Osteocyte (in vitro differentiated cells): ENCODE data around the gene LRRK1. TPM values are rescaled to one million over a fixed set of nuclear protein-coding genes. Genes with fewer than 3 reads are reported as not detected.

Source experiments
- DNase-seq: peaks from one replicate; pipeline ENCODE4 v3.0.0; 2021; ENCODE audit warnings: mixed read lengths; ENCODE audit not compliant: unreplicated experiment; ENCODE audit errors: extremely low spot score
- H3K27ac Mint-ChIP-seq: one replicate; pipeline ENCODE4 v1.8.0; 2021; ENCODE audit warnings: mild to moderate bottlenecking, mixed read lengths; ENCODE audit not compliant: unreplicated experiment
- H3K27me3 Mint-ChIP-seq: one replicate; pipeline ENCODE4 v1.8.0; 2021; ENCODE audit warnings: mixed read lengths; ENCODE audit not compliant: unreplicated experiment
- H3K36me3 Mint-ChIP-seq: one replicate; pipeline ENCODE4 v1.8.0; 2021; ENCODE audit warnings: mixed read lengths; ENCODE audit not compliant: unreplicated experiment
- H3K4me1 Mint-ChIP-seq: one replicate; pipeline ENCODE4 v1.8.0; 2021; ENCODE audit warnings: mixed read lengths; ENCODE audit not compliant: unreplicated experiment
- H3K4me3 Mint-ChIP-seq: one replicate; pipeline ENCODE4 v1.8.0; 2021; ENCODE audit warnings: mild to moderate bottlenecking, moderate library complexity, mixed read lengths; ENCODE audit not compliant: unreplicated experiment
- H3K9me3 Mint-ChIP-seq: one replicate; pipeline ENCODE4 v1.8.0; 2021; ENCODE audit warnings: mixed read lengths; ENCODE audit not compliant: unreplicated experiment
- total RNA-seq: library from RNA; stranded (reverse); gene quantifications from 2 replicates; pipeline ENCODE4 v1.2.1, GENCODE V29; 2021
- TF ChIP-seq, protein P1 (sequence below): fragments of 200-600 bp; sonication (generic); IDR thresholded peaks from 2 replicates; pipeline ENCODE4 v1.5.0; 2021; ENCODE audit warnings: antibody characterized with exemption, mild to moderate bottlenecking, moderate library complexity

Gene LRRK1
- total RNA-seq, 1 donor from 2014 or later: 10.8 TPM

DNA sequence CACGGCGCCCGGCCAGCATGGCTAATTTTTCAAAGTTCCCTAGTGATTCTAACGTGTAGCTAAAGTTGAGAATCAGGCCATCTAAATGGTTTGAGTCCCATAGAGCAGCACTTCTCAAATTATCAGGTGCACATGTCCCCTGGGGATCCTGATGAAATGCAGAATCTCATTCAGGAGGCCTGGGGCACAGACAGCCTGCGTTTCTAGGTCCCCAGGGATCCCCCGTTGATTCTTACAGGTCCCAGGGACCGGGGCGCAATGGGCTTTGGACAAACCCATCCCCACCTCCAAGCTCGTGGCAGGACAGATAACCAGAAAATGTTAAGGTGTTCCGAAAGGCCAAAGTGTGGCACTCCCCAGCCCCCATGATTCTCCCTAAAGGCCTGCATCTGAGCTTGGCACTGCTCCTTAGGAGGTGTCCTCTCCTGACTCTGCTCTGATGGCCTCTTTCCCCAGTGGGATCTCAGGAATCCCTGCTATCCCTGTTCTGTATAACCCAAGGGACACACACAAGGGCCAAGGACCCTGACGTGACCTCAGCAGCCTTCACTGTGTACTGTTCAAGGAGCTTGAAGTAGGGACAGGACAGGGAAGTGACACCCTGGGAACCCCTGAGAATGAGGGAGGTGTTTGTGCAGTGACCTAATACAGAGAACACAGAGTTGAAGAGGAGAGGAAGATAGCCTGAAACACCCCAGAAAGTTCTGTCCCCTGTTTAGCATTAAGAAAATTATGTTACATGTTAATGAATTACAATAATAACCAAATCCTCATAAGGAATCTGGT is 8.0 kb downstream of the LRRK1 start:
- TF ChIP-seq, protein P1, sequence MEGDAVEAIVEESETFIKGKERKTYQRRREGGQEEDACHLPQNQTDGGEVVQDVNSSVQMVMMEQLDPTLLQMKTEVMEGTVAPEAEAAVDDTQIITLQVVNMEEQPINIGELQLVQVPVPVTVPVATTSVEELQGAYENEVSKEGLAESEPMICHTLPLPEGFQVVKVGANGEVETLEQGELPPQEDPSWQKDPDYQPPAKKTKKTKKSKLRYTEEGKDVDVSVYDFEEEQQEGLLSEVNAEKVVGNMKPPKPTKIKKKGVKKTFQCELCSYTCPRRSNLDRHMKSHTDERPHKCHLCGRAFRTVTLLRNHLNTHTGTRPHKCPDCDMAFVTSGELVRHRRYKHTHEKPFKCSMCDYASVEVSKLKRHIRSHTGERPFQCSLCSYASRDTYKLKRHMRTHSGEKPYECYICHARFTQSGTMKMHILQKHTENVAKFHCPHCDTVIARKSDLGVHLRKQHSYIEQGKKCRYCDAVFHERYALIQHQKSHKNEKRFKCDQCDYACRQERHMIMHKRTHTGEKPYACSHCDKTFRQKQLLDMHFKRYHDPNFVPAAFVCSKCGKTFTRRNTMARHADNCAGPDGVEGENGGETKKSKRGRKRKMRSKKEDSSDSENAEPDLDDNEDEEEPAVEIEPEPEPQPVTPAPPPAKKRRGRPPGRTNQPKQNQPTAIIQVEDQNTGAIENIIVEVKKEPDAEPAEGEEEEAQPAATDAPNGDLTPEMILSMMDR: no peak
- H3K9me3 Mint-ChIP-seq: no peaks in the 10 kb centered on the region
- peaks cover under 1% of the 10 kb centered on the region for H3K4me1 Mint-ChIP-seq
- H3K36me3 Mint-ChIP-seq: peaks cover 9% of the 10 kb centered on the region
- H3K27ac Mint-ChIP-seq: no peak overlapping the region
- H3K27me3 Mint-ChIP-seq: no peaks in the 10 kb centered on the region
- no peak overlapping the region for H3K4me3 Mint-ChIP-seq
- DNase-seq: peak; percentile 65

DNA sequence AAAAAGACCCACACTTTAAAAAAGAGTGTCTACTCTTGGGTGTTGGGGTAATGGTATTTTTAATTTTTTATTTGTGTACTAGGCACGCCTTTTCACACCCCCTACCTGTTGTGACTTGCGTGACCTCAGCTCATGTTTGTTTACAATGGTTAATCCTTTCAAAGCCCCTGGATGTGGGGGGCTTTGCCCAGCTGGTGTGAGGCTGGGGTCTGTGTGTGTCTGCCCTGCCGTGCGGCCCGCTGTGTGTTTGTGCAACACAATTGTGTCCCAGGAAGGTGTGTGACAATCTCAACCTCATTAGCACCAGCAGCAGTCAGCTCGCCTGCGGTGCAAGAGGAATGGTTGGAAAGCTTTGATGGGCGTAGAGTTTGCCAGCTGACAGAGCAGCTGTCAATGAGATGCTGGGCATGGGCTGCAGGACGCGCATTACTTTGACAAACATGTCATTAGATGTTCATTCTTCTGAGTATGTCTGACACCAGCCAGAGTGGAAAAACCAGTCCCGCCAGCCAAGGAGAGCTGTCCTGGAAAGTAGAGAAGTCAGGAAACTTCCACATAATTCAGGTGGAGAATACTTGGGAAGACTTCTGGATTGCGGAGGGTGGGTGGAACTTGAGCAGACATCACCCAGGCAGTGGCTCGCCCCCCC is 9.6 kb downstream of the LRRK1 start:
- DNase-seq: peak; percentile 71

DNA sequence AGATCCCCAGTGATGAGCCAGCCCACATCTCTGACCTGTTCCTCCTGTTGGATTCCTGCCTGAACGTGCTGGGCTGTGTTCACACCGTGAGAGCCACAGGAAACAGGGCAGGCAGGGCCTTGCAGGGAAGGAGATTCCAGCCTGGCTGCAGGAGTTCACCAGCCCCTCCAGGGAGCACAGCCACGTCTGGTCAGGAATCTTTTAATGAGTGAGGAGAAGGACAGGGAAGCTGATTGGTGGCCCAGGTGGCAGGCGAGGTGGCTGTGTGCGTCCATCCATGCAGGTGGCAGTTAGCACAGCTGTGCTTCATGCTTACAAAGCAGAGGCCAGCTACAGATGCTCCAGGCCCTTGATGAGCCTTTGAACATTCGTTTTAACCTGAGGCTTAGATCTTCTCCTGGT is 10.5 kb downstream of the LRRK1 start:
- Mint-ChIP-seq H3K36me3 (peaks cover 9% of the 10 kb centered on the region), H3K4me3 (no peak overlapping the region), H3K27ac (no peak overlapping the region), H3K4me1 (peaks cover 18% of the 10 kb centered on the region), H3K9me3 (no peaks in the 10 kb centered on the region), H3K27me3 (no peaks in the 10 kb centered on the region)
- TF ChIP-seq, protein P1: no peak
- DNase-seq: peak; percentile 66

More for the DNA sequence above, 9.6 kb downstream of the LRRK1 start:
- H3K27me3 Mint-ChIP-seq: no peaks in the 10 kb centered on the region
- peaks cover 9% of the 10 kb centered on the region for H3K36me3 Mint-ChIP-seq
- TF ChIP-seq, protein P1: no peak
- H3K9me3 Mint-ChIP-seq: no peaks in the 10 kb centered on the region
- H3K27ac Mint-ChIP-seq: no peak overlapping the region
- peaks cover 13% of the 10 kb centered on the region for H3K4me1 Mint-ChIP-seq
- H3K4me3 Mint-ChIP-seq: no peak overlapping the region

DNA sequence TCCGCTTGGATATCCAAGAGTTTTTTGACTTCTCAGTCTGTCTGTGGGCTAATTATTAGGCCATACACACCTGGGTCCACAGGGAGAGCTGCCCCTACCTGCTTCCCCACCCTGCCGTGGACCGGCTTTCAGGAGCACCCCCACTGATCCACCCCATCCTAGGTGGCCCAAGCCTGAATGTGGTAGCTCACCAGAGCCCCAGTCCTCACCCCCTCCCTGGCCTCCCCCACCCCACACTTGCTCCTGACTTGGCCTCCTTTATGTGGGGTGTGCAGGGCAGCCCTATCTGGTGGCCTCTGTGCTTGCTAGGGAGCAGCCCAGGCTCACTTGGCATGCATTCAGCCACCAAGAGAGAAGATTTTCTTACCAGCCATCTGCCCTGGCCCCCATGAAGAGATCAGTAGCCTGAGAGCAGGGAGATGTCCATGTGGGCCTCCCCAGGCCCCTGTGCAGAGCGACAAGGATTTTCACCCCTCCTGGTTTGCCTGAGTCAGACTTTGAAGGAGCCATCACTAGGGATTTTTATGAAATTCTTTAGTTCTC is 11.2 kb downstream of the LRRK1 start:
- no peaks in the 10 kb centered on the region for H3K9me3 Mint-ChIP-seq
- peaks cover 18% of the 10 kb centered on the region for H3K4me1 Mint-ChIP-seq
- H3K27ac Mint-ChIP-seq: no peak overlapping the region
- peaks cover 9% of the 10 kb centered on the region for H3K36me3 Mint-ChIP-seq
- H3K27me3 Mint-ChIP-seq: no peaks in the 10 kb centered on the region
- peak; percentile 62 for DNase-seq
- TF ChIP-seq, protein P1: no peak
- H3K4me3 Mint-ChIP-seq: no peak overlapping the region
